NCI-H2227 treated with DMSO at 0.1 percent for 48 hours (cell line): ENCODE results near the gene EFNA5.
A peak's percentile ranks its signal among the peaks of the same experiment; 100 is the strongest.

ENCODE experiments used
- DNase-seq: peaks from one replicate; lab custom pipeline; 2025; lab: John Stamatoyannopoulos, UW

Gene EFNA5

GRCh38 chr5:107672211-107673038 is 1.7 kb upstream of the EFNA5 start:
- DNase-seq, result peak; percentile 86

- DNase-seq, result peak; percentile 74
Observed at GRCh38 chr5:107671742-107672210, 1.0 kb upstream of the EFNA5 start.

DNA sequence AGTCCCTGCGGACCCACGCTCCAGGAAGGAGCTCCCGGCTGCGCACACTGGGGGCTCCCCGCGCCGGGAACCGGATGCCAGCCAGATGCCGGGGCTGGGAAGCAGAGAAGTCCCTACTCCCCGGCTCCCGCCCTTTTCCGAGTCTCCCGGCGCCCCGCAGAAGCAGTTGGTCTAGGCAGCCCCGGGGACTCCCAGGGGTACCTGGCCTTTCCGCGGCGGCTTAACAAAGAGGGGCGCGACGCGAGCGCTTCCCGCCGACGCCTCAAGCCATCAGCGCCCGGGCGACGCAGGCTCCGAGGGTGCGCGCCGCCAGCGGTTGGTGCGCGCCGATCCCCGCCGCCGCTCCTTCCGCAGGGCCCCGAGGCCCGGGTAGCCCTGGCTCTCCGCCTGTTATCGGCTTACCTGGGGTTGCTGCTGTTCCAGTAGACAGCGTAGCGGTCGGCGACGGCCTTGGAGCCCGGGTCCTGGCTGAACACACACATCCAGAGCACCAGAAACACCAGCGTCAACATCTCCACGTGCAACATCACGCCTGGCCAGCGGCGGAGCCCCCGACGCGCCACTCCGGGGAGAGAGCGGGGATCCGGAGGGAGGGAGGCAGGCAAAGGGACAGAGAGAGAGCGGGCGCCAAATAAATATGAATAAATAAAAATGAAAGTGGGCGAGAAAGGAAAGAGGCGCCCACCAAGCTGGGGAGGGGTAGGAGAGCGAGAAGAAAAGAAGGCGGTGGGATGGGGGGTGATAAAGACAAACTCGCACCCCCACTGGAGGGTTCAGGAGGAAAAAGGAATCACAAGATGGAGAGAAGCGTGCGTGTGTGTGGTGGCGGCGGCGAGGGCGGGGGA is 428 bp downstream of the EFNA5 start:
- DNase-seq, result no peak

- no peak for DNase-seq
Observed at GRCh38 chr5:107669096-107670031, 1.4 kb downstream of the EFNA5 start.

- no peak for DNase-seq
Observed at GRCh38 chr5:107668154-107669095, 2.3 kb downstream of the EFNA5 start.

DNA sequence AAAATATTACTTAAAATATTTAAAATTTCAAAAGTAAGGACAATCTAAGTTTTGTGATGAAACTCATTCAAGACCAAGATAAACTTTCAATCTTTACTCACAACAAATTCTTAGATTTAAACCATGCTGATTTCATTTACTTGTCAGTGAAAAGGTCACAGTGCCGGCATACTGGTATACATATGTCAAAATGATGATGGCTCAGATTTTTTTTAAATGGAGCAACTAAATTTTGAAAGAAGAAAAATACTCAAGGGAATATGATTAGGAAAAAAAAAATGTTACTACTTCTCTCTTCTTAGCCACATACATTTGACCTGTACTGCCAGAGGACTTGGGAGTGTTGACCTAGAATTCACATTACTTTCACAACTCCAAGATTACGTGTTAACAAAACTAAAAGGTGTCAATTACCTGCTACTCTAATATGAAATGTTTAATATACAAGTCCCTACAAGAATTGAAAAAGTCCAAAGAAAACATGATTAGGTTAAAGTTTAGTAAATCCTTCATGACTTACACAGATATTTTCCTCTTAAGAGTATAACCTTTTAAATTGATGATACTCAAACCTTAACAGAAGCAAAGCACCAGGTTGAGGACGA is 4.6 kb downstream of the EFNA5 start:
- no peak for DNase-seq

DNA sequence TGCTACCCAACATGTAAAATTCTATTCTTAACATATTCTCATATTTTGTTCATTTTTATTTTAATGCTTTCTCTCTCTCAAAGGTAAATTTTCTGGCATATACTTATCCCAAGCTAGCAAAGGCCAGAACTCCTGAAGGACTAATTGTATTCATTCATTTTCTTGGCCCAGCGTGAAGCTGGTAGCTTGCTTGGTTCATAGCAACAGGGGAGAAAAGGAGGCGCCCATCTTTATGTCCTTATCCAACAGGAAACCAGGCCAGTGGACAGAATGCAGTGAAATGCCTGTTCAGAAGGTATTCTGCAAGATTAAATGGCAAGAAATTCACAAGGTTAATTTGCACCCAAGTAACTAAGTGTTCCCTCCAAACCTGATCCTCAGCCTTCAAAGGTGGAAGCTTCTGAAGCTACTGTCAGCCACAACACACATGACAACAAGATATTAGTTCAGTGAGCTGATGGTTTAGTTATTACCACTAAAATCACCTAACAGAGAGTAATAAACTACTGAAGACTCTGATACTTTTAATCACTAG is 5.6 kb downstream of the EFNA5 start:
- no peak for DNase-seq

DNA sequence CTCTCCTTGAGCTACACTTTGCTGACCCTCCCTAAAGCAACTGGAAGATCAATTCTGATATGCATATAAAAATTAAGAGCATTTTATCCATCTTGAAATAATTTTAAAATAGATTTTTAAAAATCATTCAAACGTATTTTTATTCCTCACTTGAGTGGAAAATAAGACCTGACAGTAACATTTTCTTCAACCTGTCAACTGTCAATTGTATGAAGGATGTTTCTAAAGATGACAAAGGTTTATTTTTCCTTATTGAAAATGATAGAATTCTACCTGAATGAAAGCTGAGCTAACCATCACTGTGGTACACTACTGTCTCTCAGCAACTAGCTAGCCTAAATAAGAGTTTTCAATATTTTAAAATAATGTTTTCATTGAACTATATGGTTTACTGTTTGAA is 7.0 kb downstream of the EFNA5 start:
- no peak for DNase-seq

GRCh38 chr5:107661650-107662044 is 9.1 kb downstream of the EFNA5 start:
- DNase-seq, result no peak

GRCh38 chr5:107661038-107661649 is 9.6 kb downstream of the EFNA5 start:
- no peak for DNase-seq

DNA sequence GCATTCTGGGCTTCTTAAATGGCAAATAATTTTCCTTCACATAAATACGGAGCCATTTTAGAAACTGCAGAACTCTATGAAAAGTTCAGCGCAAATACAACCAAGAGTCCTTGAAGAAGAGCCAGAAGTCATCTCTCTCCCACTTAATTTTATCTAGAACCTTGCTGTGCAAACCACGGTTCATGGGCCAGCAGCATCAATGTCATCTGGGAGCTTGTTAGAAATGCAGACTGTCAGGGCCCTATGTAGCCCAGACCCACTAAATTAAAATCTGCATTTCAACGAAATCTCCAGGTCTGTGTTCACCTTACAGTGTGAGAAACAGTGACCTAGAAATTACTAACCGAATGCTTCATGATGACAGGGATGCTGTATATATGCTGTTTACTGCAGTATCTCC is 12.2 kb downstream of the EFNA5 start:
- DNase-seq, result no peak

DNA sequence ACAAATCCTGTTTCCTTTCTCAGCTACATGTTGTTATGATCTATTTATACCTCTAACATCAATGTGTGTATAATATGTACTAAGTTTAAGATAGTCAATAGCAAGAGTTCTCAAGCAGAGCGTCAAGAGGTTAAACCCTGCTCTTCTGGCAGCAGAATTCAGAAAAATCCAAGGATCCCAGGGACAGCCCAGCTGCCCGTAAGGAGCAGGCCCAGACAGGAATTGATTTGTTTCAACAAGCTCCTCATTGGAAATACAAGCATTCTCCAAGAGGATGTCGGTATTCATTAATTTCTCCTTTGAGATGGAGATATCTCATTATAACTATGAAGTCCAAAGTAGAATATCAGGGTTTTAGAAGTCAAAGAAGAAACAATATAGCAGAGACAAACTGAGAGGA is 14.9 kb downstream of the EFNA5 start:
- no peak for DNase-seq

DNA sequence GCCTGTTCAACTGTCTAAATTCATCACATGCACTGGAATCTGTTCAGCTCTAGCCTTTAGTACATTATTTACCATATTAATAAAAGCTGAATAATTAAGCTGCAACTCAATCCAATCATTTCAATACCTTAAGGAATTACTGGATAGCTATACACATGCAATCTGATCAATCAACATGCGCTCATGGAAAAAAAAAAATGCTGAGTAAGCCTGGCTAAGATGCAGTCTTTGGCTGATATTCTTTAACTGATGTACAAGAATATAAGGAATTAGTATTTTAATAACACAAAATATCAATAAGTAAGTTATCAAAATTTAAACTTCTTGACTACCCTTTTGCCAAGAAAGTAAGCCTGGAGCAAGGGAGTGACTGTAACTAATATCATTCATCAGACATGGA is 15.9 kb downstream of the EFNA5 start:
- no peak for DNase-seq

DNA sequence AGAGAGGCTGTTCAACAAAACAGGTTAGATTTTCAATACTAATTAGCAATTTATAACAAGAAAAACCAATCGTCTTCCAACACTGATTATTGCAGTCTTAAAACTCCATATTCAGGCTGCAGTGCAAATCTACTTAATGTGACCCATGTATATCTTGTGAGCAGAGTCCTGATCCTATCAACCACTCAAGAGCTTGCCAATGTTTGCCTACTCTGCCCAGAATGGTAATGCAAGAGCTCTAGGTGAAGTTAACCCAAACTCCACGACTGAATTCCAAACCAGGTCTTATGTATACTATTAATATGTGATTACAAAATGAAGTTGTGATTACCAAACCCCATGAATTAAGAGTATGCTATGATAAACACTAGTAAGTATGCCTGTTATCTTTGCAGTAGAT is 17.1 kb downstream of the EFNA5 start:
- no peak for DNase-seq

DNA sequence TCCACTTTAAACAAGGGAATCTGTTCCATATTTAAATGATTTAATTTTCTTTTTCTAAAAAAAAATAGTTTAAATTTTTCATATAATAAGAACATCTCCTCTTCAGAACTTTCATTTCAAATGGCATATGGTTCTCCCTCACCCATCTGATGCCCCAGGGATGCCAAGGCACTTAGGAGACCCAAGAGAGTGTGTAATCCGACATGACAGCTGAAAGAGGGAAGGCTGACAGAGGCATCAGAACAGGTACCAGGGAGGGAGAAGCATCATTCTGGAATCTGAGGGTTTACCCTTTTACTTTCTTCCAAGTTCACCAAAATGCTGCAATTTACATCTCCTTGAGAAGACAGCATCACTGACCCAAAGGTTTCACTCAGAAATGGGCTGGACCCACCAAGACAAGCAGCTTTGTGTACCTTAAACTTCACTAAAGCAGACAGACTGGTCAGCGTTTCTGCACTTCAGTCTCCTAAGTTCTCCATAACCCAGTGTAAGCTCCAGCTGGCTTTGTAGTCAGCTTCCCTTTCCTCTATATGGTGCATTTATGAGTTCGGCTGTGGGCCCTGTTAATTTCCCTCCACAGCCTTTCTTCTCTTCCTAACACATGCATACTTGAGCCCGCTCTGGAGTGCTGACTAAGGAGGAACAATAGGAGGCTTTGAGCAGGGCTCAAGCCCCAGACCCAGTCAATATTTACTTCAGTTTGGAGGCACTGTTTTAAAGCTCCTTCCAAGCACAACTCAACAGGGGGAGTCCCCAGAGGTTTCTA is 17.7 kb downstream of the EFNA5 start:
- no peak for DNase-seq

DNA sequence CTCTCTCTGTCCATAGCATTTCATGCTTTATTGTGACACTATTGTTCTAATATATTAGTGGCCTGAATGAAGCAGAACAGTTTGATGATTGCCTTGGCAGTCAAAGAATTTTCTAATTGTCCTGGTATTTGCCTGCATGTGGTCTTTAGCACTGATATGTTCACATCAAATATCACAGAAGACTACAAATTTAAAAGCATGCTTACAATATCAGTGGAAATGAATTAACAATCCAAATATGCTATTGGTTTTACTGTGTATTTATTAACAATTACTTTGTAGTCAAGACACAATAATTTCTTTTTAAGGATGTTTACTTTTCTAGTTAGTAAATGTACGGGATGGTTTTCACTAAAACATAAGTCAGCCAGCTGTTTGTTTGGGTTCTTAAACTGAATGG is 18.3 kb downstream of the EFNA5 start:
- no peak for DNase-seq

GRCh38 chr5:107651325-107651724 is 19.4 kb downstream of the EFNA5 start:
- DNase-seq, result no peak

DNA sequence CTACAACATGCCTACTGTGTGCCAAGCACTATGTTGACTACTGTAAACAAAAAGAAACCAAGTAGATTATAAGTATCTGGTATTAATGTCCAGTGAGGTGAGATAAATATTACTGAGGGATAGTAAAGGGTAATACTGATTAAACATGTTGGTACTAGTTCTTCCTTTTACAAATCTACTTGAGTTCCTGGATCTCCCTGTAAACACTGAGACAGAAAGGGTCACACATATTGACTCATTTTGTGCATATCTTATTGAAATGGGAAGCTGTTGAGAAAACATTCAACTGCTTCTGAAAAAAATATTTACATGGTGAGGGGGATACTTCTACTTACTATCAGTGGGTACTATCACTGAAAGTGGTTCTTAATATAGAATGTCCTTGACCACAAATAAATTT is 24.3 kb downstream of the EFNA5 start:
- DNase-seq, result no peak

DNA sequence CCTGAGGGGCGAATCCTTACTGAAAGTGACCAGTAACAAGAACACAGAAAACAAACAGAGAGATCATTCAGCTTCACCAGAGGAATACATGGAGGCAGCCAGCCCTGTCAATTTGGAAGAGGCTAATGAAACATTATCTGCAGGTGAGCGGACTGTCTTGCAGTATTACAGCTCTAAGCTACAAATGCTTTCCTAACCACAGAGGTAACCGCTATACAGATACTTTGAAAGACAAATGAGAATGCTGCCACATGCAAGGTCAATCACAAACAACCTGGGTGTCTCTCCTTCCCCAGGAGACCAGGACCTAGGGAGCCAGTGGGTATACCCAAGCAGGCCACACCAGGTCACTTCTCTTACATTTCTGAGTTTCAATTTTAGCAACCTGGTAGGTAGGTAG is 30.2 kb downstream of the EFNA5 start:
- no peak for DNase-seq
